GM10248 (cell line): ENCODE results near the gene IFI27L1.

Source experiments
- CTCF ChIA-PET: fragments of 300-600 bp; sonication (Branson Sonifier 250); formaldehyde crosslinking; extraction: SDS; loops from one replicate; lab custom pipeline; 2021; ENCODE audit warnings: antibody characterized with exemption; lab: Yijun Ruan, JAX
- POLR2A ChIA-PET: fragments of 350-650 bp; sonication (Branson Sonifier 250); formaldehyde crosslinking; extraction: SDS; loops from one replicate; lab custom pipeline; 2020; ENCODE audit warnings: antibody characterized with exemption; lab: Yijun Ruan, JAX
- DNase-seq: peaks from one replicate; pipeline ENCODE4 v3.0.0; 2012; ENCODE audit errors: extremely low spot score
- CTCF ChIP-seq: IDR thresholded peaks from 2 replicates; pipeline ENCODE4 v1.5.1; 2012; ENCODE audit warnings: mild to moderate bottlenecking, low read depth; ENCODE audit errors: extremely low read depth, missing control alignments, control extremely low read depth

The IFI27L1 gene

GRCh38 chr14:94052199-94052598, 28.9 kb upstream of the IFI27L1 start:
- POLR2A ChIA-PET: interaction anchor here (1.3 kb wide), 1 partner anchor 29 kb away, joined by 4 read pairs; the partner anchor contains the start of genes DDX24 and IFI27L1
- no peak for TF ChIP-seq CTCF
- DNase-seq: no peak
- CTCF ChIA-PET: interaction anchor here (0.7 to 4.7 kb wide), 8 partner anchors 10 to 112 kb away, joined by 3 to 36 read pairs (median 6); partner anchors contain the start of genes DDX24 and IFI27L1

DNA sequence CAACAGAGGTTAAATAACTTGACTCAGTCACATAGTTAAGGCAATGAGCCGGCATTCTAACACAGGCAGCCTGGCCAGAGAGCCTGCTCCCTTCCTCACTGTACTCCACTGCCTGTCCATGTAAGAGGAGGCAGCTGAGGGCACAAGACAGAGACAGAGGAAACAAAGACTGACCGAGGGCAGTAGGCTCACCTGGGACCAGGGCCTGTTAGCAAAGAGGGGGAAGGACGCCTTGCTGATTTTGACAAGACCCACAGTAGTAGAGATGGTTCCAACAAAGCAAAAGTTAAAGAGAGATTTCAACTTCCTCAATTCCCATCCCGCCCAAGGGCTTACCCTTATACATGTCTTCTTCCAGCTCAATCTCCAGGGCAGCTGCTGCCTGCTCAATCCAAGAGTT, 28.4 kb upstream of the IFI27L1 start:
- ChIA-PET CTCF (interaction anchor here (0.7 to 4.7 kb wide), 8 partner anchors 9 to 113 kb away, joined by 3 to 36 read pairs (median 6); partner anchors contain the start of genes DDX24 and IFI27L1), POLR2A (interaction anchor here (1.3 kb wide), 1 partner anchor 28 kb away, joined by 4 read pairs; the partner anchor contains the start of genes DDX24 and IFI27L1)
- no peak for TF ChIP-seq CTCF
- DNase-seq: no peak

GRCh38 chr14:94054401-94054800, 26.7 kb upstream of the IFI27L1 start:
- ChIA-PET CTCF (interaction anchor here (1.1 to 4.7 kb wide), 6 partner anchors 13 to 82 kb away, joined by 4 to 36 read pairs (median 5); no protein-coding TSS in a partner anchor), POLR2A (no interaction called here)
- no peak for TF ChIP-seq CTCF
- DNase-seq: no peak

DNA sequence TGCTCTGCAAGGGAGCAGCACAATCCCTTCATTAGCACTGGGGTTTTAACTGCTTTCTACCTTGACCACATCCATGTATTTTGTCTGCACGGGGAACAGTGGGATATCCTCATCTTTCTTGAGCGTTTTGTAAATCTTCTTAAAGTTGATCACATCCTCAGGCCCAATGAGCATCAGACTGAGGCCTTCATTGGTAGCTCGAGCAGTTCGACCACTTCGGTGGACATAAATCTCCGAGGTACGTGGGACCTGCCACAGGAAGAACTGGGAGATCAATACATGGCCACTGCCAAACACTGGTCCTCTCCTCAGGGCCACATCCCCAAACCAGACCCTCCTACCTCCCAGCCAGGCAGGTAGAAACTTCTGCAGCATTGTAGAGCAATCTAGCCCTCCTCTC, 26.2 kb upstream of the IFI27L1 start:
- no peak for TF ChIP-seq CTCF
- ChIA-PET POLR2A (no interaction called here), CTCF (interaction anchor here (1.3 to 4.7 kb wide), 2 partner anchors 18 to 26 kb away, joined by 4 to 36 read pairs; no protein-coding TSS in a partner anchor)
- DNase-seq: no peak

DNA sequence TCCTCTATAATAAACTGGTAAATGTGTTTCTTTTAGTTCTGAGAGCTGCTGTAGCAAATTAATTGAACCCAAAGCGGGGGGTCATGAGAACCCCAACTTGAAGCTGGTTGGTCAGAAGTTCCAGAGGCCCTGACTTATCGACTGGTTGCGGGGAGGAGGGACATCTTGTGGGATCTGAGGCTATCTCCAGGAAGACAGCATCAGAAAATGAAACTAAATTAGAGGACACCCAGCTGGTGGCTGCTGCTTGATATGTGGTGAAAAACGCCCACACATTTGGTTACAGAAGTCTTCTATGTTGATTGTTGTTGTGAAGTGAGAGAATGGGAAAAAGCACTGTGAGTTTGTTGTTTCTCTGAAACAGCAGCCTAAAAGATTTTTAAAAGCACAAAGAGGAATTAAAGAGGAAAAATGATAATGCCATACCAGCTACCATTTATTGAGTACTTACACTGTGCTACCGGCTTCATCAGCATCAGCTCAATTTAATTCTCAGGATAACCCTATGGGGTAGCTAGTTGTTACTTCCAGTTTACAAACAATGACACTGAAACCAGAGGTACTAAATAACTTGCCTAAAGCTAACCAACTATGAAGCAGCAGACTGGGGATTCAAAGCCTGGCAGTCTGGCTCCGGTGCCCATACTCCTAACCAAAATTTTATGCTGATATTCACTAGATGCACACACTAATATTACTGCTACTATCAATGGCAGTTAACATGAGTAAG, 24.4 kb upstream of the IFI27L1 start:
- ChIA-PET CTCF (interaction anchor here (0.7 to 3.7 kb wide), 11 partner anchors 10 to 125 kb away, joined by 3 to 25 read pairs (median 4); no protein-coding TSS in a partner anchor), POLR2A (interaction anchor here (1.2 to 1.5 kb wide), 3 partner anchors 9 to 24 kb away, joined by 6 to 8 read pairs (median 8); partner anchors contain the start of genes DDX24 and IFI27L1)
- no peak for TF ChIP-seq CTCF
- DNase-seq: no peak

- no peak for TF ChIP-seq CTCF
- CTCF ChIA-PET: interaction anchor here (1.3 to 3.7 kb wide), 7 partner anchors 9 to 123 kb away, joined by 3 to 25 read pairs (median 8); no protein-coding TSS in a partner anchor
- POLR2A ChIA-PET: no interaction called here
- no peak for DNase-seq
Measured at GRCh38 chr14:94058128-94058673, 22.9 kb upstream of the IFI27L1 start.
